Measurements from ENCODE around the gene SLC52A1. TPM values are rescaled to one million over a fixed set of nuclear protein-coding genes. Genes with fewer than 3 reads are reported as not detected.

SLC52A1 gene
- total and polyA plus RNA-seq, 2 experiments from 2014 or later, result 0.22 TPM; not detected in 1

GRCh38 chr17:5042157-5043022, 7.2 kb upstream of the SLC52A1 start:
- TF ChIP-seq EZH2phosphoT487 (IDR thresholded peaks at IDR 0.05; ENCODE audit: insufficient read depth, low read depth) (no peak), EZH2 (IDR thresholded peaks at IDR 0.05; ENCODE audit: insufficient read depth, poor library complexity, severe bottlenecking) (no peak)
- Histone ChIP-seq H3K27me3 (replicated peaks; ENCODE audit: insufficient read depth) (no peaks in the 10 kb centered on the region), H3K27ac (no peak overlapping the region), H3K9me2 (ENCODE audit: insufficient read depth) (no peaks in the 10 kb centered on the region), H3K79me2 (ENCODE audit: insufficient read depth) (no peaks in the 10 kb centered on the region), H3K36me3 (ENCODE audit: low read depth) (no peaks in the 10 kb centered on the region), H3K9me3 (ENCODE audit: low read depth) (no peaks in the 10 kb centered on the region), H3K4me2 (ENCODE audit: unreplicated experiment) (no peak overlapping the region), H3F3A (ENCODE audit: insufficient read depth) (no peaks in the 10 kb centered on the region), H3K4me3 (no peak overlapping the region), H3K9ac (no peak overlapping the region), H2AFZ (no peak overlapping the region), H3K4me1 (ENCODE audit: insufficient read depth) (no peaks in the 10 kb centered on the region), H4K20me1 (ENCODE audit: insufficient read depth) (no peaks in the 10 kb centered on the region)
- no peak for DNase-seq
- 85 to 92% methylated on average over 14 to 15 of the region's 15 CpGs for WGBS, 2 experiments (ENCODE audit: low coverage in 1 of 2, low lambda C conversion rate in 2 of 2, missing lambda C conversion rate in 2 of 2)
- in situ Hi-C loops (cut with MboI), result no loop called here

GRCh38 chr17:5034651-5035050, 575 bp downstream of the SLC52A1 start:
- in situ Hi-C loops (cut with MboI), result no loop called here
- Histone ChIP-seq H3K27me3 (replicated peaks; ENCODE audit: insufficient read depth) (no peaks in the 10 kb centered on the region; the same call in 1 of the 2 replicates), H3K27ac (no peak overlapping the region), H3K4me3 (no peak overlapping the region), H3K4me2 (ENCODE audit: unreplicated experiment) (no peak overlapping the region), H4K20me1 (ENCODE audit: insufficient read depth) (no peaks in the 10 kb centered on the region), H3F3A (ENCODE audit: insufficient read depth) (peaks cover 6% of the 10 kb centered on the region; the same call in 1 of the 2 replicates), H2AFZ (no peak overlapping the region; the same call in 1 of the 2 replicates), H3K9me2 (ENCODE audit: insufficient read depth) (no peaks in the 10 kb centered on the region), H3K4me1 (ENCODE audit: insufficient read depth) (no peaks in the 10 kb centered on the region), H3K9ac (no peak overlapping the region), H3K9me3 (ENCODE audit: low read depth) (no peaks in the 10 kb centered on the region), H3K79me2 (ENCODE audit: insufficient read depth) (no peaks in the 10 kb centered on the region), H3K36me3 (ENCODE audit: low read depth) (no peaks in the 10 kb centered on the region)
- no peak for DNase-seq
- WGBS, 2 experiments (ENCODE audit: low coverage in 1 of 2, low lambda C conversion rate in 2 of 2, missing lambda C conversion rate in 2 of 2), result 58 to 65% methylated on average over 5 to 14 of the region's 14 CpGs
- no peak for TF ChIP-seq EZH2phosphoT487 (IDR thresholded peaks at IDR 0.05; ENCODE audit: insufficient read depth, low read depth)
- no peak for TF ChIP-seq EZH2 (IDR thresholded peaks at IDR 0.05; ENCODE audit: insufficient read depth, poor library complexity, severe bottlenecking)

GRCh38 chr17:5034063-5034462, 1.2 kb downstream of the SLC52A1 start:
- H3K4me2 ChIP-seq (ENCODE audit: unreplicated experiment), result no peak overlapping the region
- H2AFZ ChIP-seq, result no peak overlapping the region
- WGBS, 2 experiments (ENCODE audit: low coverage in 1 of 2, low lambda C conversion rate in 2 of 2, missing lambda C conversion rate in 2 of 2), result 88 to 92% methylated on average over 5 of the region's 5 CpGs
- H3K9ac ChIP-seq, result no peak overlapping the region
- H3K79me2 ChIP-seq (ENCODE audit: insufficient read depth), result no peaks in the 10 kb centered on the region
- TF ChIP-seq EZH2 (IDR thresholded peaks at IDR 0.05; ENCODE audit: insufficient read depth, poor library complexity, severe bottlenecking) (no peak), EZH2phosphoT487 (IDR thresholded peaks at IDR 0.05; ENCODE audit: insufficient read depth, low read depth) (no peak)
- no peaks in the 10 kb centered on the region for H3K36me3 ChIP-seq (ENCODE audit: low read depth)
- H3K4me3 ChIP-seq, result no peak overlapping the region
- no peaks in the 10 kb centered on the region for H4K20me1 ChIP-seq (ENCODE audit: insufficient read depth)
- no peaks in the 10 kb centered on the region for H3K9me3 ChIP-seq (ENCODE audit: low read depth)
- H3K27ac ChIP-seq, result no peak overlapping the region
- no peaks in the 10 kb centered on the region for H3K9me2 ChIP-seq (ENCODE audit: insufficient read depth)
- no peaks in the 10 kb centered on the region; the same call in 1 of the 2 replicates for H3K27me3 ChIP-seq (replicated peaks; ENCODE audit: insufficient read depth)
- no peak for DNase-seq
- H3K4me1 ChIP-seq (ENCODE audit: insufficient read depth), result no peaks in the 10 kb centered on the region
- in situ Hi-C loops (cut with MboI), result no loop called here
- H3F3A ChIP-seq (ENCODE audit: insufficient read depth), result peaks cover 6% of the 10 kb centered on the region; the same call in 1 of the 2 replicates

- Histone ChIP-seq H3K9ac (no peak overlapping the region), H3K27me3 (replicated peaks; ENCODE audit: insufficient read depth) (no peaks in the 10 kb centered on the region; the same call in 1 of the 2 replicates), H3K4me2 (ENCODE audit: unreplicated experiment) (no peak overlapping the region), H3K36me3 (ENCODE audit: low read depth) (no peaks in the 10 kb centered on the region), H3K4me1 (ENCODE audit: insufficient read depth) (no peaks in the 10 kb centered on the region), H4K20me1 (ENCODE audit: insufficient read depth) (no peaks in the 10 kb centered on the region), H3K9me2 (ENCODE audit: insufficient read depth) (no peaks in the 10 kb centered on the region), H3K9me3 (ENCODE audit: low read depth) (no peaks in the 10 kb centered on the region), H3F3A (ENCODE audit: insufficient read depth) (peaks cover 6% of the 10 kb centered on the region; the same call in 1 of the 2 replicates), H2AFZ (no peak overlapping the region), H3K27ac (no peak overlapping the region), H3K4me3 (no peak overlapping the region), H3K79me2 (ENCODE audit: insufficient read depth) (no peaks in the 10 kb centered on the region)
- in situ Hi-C loops (cut with MboI), result no loop called here
- no peak for DNase-seq
- 91 to 92% methylated on average over 10 to 13 of the region's 13 CpGs for WGBS, 2 experiments (ENCODE audit: low coverage in 1 of 2, low lambda C conversion rate in 2 of 2, missing lambda C conversion rate in 2 of 2)
- TF ChIP-seq EZH2 (IDR thresholded peaks at IDR 0.05; ENCODE audit: insufficient read depth, poor library complexity, severe bottlenecking) (no peak), EZH2phosphoT487 (IDR thresholded peaks at IDR 0.05; ENCODE audit: insufficient read depth, low read depth) (no peak)
Measured at GRCh38 chr17:5033352-5034015, 1.7 kb downstream of the SLC52A1 start.
